ENCODE data around the gene TMEM185B.
"Not testable (repeated sequence)": the region's sequence is repeated elsewhere in the genome, so short reads cannot be mapped to it uniquely, and the experiment has no call there.

DNA sequence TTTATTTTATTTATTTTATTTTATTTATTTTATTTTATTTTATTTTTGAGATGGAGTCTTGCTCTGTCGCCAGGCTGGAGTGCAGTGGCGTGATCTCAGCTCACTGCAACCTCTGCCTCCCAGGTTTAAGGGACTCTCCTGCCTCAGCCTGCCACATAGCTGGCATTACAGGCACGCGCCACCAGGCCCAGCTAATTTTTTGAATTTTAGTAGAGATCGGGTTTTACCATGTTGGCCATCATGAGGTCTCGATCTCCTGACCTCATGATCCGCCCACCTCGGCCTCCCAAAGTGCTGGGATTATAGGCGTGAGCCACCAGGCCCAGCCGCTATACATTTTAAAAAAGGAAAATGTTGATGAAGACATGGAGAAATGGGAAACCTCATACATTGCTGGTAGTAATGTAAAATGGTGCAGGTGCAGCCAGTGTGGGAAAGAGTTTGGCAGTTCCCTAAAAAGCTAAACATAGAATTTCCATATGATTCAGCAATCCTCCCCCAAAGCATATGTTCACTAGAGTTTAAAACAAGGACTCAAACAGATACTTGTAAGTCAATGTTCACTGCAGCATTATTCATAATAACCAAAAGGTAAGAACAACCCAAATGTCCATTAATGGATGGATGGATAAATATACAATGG, 23.3 kb downstream of the TMEM185B start:
- not testable (repeated sequence) for TF ChIP-seq GATA2 (CRISPR knock-in tag; IDR thresholded peaks at IDR 0.05); RAD21 (IDR thresholded peaks at IDR 0.05; ENCODE audit: low read length); ZBTB33 (IDR thresholded peaks at IDR 0.05; ENCODE audit: borderline replicate concordance, low read depth); JUND (IDR thresholded peaks at IDR 0.05); CHD2 (IDR thresholded peaks at IDR 0.05; ENCODE audit: low read length, partially characterized antibody); YY1 (IDR thresholded peaks at IDR 0.05; ENCODE audit: low read depth); POLR2AphosphoS5 (IDR thresholded peaks at IDR 0.05; ENCODE audit: low read depth, low read length); TAF1 (IDR thresholded peaks at IDR 0.05; ENCODE audit: borderline replicate concordance, low read depth, low read length); RFX5 (IDR thresholded peaks at IDR 0.05; ENCODE audit: low read length); MXI1 (IDR thresholded peaks at IDR 0.05; ENCODE audit: low read depth, low read length); RCOR1 (IDR thresholded peaks at IDR 0.05; ENCODE audit: low read length); MEF2A (IDR thresholded peaks at IDR 0.05; ENCODE audit: borderline replicate concordance, low read depth)
- TF ChIP-seq, protein P1, sequence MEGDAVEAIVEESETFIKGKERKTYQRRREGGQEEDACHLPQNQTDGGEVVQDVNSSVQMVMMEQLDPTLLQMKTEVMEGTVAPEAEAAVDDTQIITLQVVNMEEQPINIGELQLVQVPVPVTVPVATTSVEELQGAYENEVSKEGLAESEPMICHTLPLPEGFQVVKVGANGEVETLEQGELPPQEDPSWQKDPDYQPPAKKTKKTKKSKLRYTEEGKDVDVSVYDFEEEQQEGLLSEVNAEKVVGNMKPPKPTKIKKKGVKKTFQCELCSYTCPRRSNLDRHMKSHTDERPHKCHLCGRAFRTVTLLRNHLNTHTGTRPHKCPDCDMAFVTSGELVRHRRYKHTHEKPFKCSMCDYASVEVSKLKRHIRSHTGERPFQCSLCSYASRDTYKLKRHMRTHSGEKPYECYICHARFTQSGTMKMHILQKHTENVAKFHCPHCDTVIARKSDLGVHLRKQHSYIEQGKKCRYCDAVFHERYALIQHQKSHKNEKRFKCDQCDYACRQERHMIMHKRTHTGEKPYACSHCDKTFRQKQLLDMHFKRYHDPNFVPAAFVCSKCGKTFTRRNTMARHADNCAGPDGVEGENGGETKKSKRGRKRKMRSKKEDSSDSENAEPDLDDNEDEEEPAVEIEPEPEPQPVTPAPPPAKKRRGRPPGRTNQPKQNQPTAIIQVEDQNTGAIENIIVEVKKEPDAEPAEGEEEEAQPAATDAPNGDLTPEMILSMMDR (IDR thresholded peaks at IDR 0.05): not testable (repeated sequence)
- TF ChIP-seq, protein P2, sequence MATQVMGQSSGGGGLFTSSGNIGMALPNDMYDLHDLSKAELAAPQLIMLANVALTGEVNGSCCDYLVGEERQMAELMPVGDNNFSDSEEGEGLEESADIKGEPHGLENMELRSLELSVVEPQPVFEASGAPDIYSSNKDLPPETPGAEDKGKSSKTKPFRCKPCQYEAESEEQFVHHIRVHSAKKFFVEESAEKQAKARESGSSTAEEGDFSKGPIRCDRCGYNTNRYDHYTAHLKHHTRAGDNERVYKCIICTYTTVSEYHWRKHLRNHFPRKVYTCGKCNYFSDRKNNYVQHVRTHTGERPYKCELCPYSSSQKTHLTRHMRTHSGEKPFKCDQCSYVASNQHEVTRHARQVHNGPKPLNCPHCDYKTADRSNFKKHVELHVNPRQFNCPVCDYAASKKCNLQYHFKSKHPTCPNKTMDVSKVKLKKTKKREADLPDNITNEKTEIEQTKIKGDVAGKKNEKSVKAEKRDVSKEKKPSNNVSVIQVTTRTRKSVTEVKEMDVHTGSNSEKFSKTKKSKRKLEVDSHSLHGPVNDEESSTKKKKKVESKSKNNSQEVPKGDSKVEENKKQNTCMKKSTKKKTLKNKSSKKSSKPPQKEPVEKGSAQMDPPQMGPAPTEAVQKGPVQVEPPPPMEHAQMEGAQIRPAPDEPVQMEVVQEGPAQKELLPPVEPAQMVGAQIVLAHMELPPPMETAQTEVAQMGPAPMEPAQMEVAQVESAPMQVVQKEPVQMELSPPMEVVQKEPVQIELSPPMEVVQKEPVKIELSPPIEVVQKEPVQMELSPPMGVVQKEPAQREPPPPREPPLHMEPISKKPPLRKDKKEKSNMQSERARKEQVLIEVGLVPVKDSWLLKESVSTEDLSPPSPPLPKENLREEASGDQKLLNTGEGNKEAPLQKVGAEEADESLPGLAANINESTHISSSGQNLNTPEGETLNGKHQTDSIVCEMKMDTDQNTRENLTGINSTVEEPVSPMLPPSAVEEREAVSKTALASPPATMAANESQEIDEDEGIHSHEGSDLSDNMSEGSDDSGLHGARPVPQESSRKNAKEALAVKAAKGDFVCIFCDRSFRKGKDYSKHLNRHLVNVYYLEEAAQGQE (IDR thresholded peaks at IDR 0.05; ENCODE audit: low read depth, low read length): not testable (repeated sequence)
